Measurements from ENCODE around the gene STING1. TPM values are rescaled to one million over a fixed set of nuclear protein-coding genes. Genes with fewer than 3 reads are reported as not detected.

The STING1 gene
- total and polyA plus RNA-seq, 2 of the 13 experiments (the other 11 are each of a cell fraction or from before 2014, with no cell fraction given) = 1.3 to 4.4 TPM

GRCh38 chr5:139523635-139524445 lies 41.3 kb upstream of the STING1 start (continued):
- TF ChIP-seq ZBTB33 (CRISPR knock-in tag; IDR thresholded peaks at IDR 0.05) (no peak), ZBTB43 (CRISPR knock-in tag; conservative IDR thresholded peaks at IDR 0.05) (no peak), KMT2B (CRISPR knock-in tag; IDR thresholded peaks at IDR 0.05) (no peak), ZNF644 (CRISPR knock-in tag; IDR thresholded peaks at IDR 0.05; ENCODE audit: low read depth) (0 out of 2 replicates have a peak, but pooled peaks have one; percentile 39), ZNF788 (CRISPR knock-in tag; IDR thresholded peaks at IDR 0.05; ENCODE audit: borderline replicate concordance) (no peak), SP5 (CRISPR knock-in tag; IDR thresholded peaks at IDR 0.05; ENCODE audit: borderline replicate concordance, low read depth) (peak; percentile 76), GZF1 (CRISPR knock-in tag; IDR thresholded peaks at IDR 0.05) (no peak), AFF4 (CRISPR knock-in tag; IDR thresholded peaks at IDR 0.05) (no peak), ZNF577 (CRISPR knock-in tag; IDR thresholded peaks at IDR 0.05; ENCODE audit: borderline replicate concordance, low read depth) (no peak), KDM5A (IDR thresholded peaks at IDR 0.05; ENCODE audit: borderline replicate concordance, low read length) (no peak), SUZ12 (IDR thresholded peaks at IDR 0.05; ENCODE audit: low read depth, low read length) (no peak), RAD51 (IDR thresholded peaks at IDR 0.05; ENCODE audit: borderline replicate concordance) (no peak), KLF13 (CRISPR knock-in tag; IDR thresholded peaks at IDR 0.05) (no peak), NFRKB (IDR thresholded peaks at IDR 0.05) (no peak), ATF5 (CRISPR knock-in tag; IDR thresholded peaks at IDR 0.05; ENCODE audit: low read depth) (no peak), ERF (CRISPR knock-in tag; IDR thresholded peaks at IDR 0.05) (0 out of 2 replicates have a peak, but pooled peaks have one; percentile 29), LBX2 (CRISPR knock-in tag; IDR thresholded peaks at IDR 0.05; ENCODE audit: borderline replicate concordance) (no peak), KLF12 (CRISPR knock-in tag; IDR thresholded peaks at IDR 0.05; ENCODE audit: borderline replicate concordance) (no peak), KMT2A (CRISPR knock-in tag; IDR thresholded peaks at IDR 0.05) (no peak), ZNF550 (CRISPR knock-in tag; IDR thresholded peaks at IDR 0.05; ENCODE audit: borderline replicate concordance) (no peak), DRAP1 (CRISPR knock-in tag; IDR thresholded peaks at IDR 0.05) (no peak)

All from HepG2 (cell line).